Endothelial cell of umbilical vein (primary cell): ENCODE results near the gene PTPN9. TPM values are rescaled to one million over a fixed set of nuclear protein-coding genes. Genes with fewer than 3 reads are reported as not detected.
"Not testable (repeated sequence)": the region's sequence is repeated elsewhere in the genome, so short reads cannot be mapped to it uniquely, and the experiment has no call there.

Experiments used
- BruUV-seq: library from RNA; stranded (reverse); fragments of 400-500 nt; replicated peaks from 2 replicates; lab custom pipeline; 2021; lab: Mats Ljungman, UMichigan
- CTCF ChIA-PET: fragments of 300-600, 350-600 bp; sonication (Branson Sonifier 250); formaldehyde crosslinking; loops from one replicate; lab custom pipeline; 2021; ENCODE audit warnings: antibody characterized with exemption, inconsistent platforms; lab: Charles Lee
- POLR2A ChIA-PET: fragments of 300-600, 350-600 bp; sonication (Branson Sonifier 250); formaldehyde crosslinking; loops from one replicate; lab custom pipeline; 2021; ENCODE audit warnings: antibody characterized with exemption, inconsistent platforms; lab: Charles Lee
- DNase-seq: peaks from one replicate; pipeline ENCODE4 v3.0.0-alpha.2; 2011; ENCODE audit warnings: low read depth, low spot score
- FAIRE-seq: peaks from 2 replicates; lab custom pipeline; 2011; peaks lifted over from hg19 to GRCh38; lab: Jason Lieb, UNC
- H2AFZ ChIP-seq: 2 replicates; pipeline ENCODE4 v1.6.0; 2012; ENCODE audit warnings: low read depth, low read length, control low read depth, inconsistent platforms
- H3K27ac ChIP-seq: 2 replicates; pipeline ENCODE4 v1.5.1; 2011; ENCODE audit warnings: low read depth, mild to moderate bottlenecking, control low read depth, low read length, moderate library complexity; ENCODE audit not compliant: insufficient read depth
- H3K27me3 ChIP-seq, 2 experiments: 2 replicates each; pipeline versions ENCODE4 v1.6.0 to v1.6.1; 2011; ENCODE audit warnings: low read length in 2 of 2, mixed read lengths in 1 of 2; ENCODE audit not compliant: control insufficient read depth in 2 of 2, insufficient read depth in 2 of 2
- H3K36me3 ChIP-seq, 2 experiments: 2 replicates in 1 of 2; 3 replicates in 1 of 2; pipeline ENCODE4 v1.5.1; 2011; ENCODE audit warnings: low read length in 2 of 2, mild to moderate bottlenecking in 1 of 2, moderate library complexity in 1 of 2; ENCODE audit not compliant: control insufficient read depth in 2 of 2, insufficient read depth in 2 of 2; ENCODE audit errors: extremely low read depth in 1 of 2
- H3K4me1 ChIP-seq: 3 replicates; pipeline ENCODE4 v1.5.1; 2011; ENCODE audit warnings: mild to moderate bottlenecking, low read length; ENCODE audit not compliant: control insufficient read depth, insufficient read depth; ENCODE audit errors: extremely low read depth
- H3K4me2 ChIP-seq: 2 replicates; pipeline ENCODE4 v1.6.1; 2011; ENCODE audit warnings: low read length, control low read depth, mixed read lengths; ENCODE audit not compliant: insufficient read depth
- H3K4me3 ChIP-seq, 3 experiments: fragments of 200-600 bp in 1 of 3; sonication (generic), shearing (Covaris generic) in 1 of 3; replicated peaks in 1 of 3; 2 replicates each; pipeline ENCODE4 v1.5.1; 2011 to 2016; ENCODE audit warnings: control low read depth in 3 of 3, low read length in 3 of 3, mild to moderate bottlenecking in 2 of 3, inconsistent platforms in 1 of 3, low read depth in 1 of 3, moderate library complexity in 1 of 3; ENCODE audit not compliant: insufficient read depth in 1 of 3
- H3K79me2 ChIP-seq: 2 replicates; pipeline ENCODE4 v1.6.0; 2012; ENCODE audit warnings: low read length, inconsistent platforms; ENCODE audit not compliant: control insufficient read depth, insufficient read depth
- H3K9ac ChIP-seq: replicated peaks from 2 replicates; pipeline ENCODE3; 2011; ENCODE audit warnings: low read length, control low read depth; ENCODE audit not compliant: insufficient read depth; ENCODE audit errors: extremely low read depth
- H3K9me1 ChIP-seq: replicated peaks from 3 replicates; pipeline ENCODE4 v1.6.0; 2011; ENCODE audit warnings: mild to moderate bottlenecking, low read length; ENCODE audit not compliant: control insufficient read depth, insufficient read depth; ENCODE audit errors: extremely low read depth
- H3K9me3 ChIP-seq: replicated peaks from 2 replicates; pipeline ENCODE4 v1.5.1; 2012; ENCODE audit warnings: low read length, inconsistent platforms; ENCODE audit not compliant: control insufficient read depth, insufficient read depth
- H4K20me1 ChIP-seq: replicated peaks from 2 replicates; pipeline ENCODE3; 2011; ENCODE audit warnings: mild to moderate bottlenecking, low read length; ENCODE audit not compliant: control insufficient read depth, insufficient read depth; ENCODE audit errors: extremely low read depth
- EZH2 ChIP-seq: IDR thresholded peaks from 2 replicates; pipeline ENCODE4 v1.6.1; 2012; ENCODE audit warnings: borderline replicate concordance, low read depth, mild to moderate bottlenecking, moderate library complexity, low read length, inconsistent platforms; ENCODE audit not compliant: severe bottlenecking
- FOS ChIP-seq: IDR thresholded peaks from 2 replicates; pipeline ENCODE4 v1.6.1; 2011; ENCODE audit warnings: mild to moderate bottlenecking, low read length, moderate library complexity, borderline replicate concordance; ENCODE audit not compliant: insufficient read depth
- GATA2 ChIP-seq: IDR thresholded peaks from 2 replicates; pipeline ENCODE4 v1.7.0; 2011; ENCODE audit warnings: low read depth, mild to moderate bottlenecking, moderate library complexity, mixed read lengths, low read length; ENCODE audit not compliant: insufficient read length, insufficient read depth
- JUN ChIP-seq: IDR thresholded peaks from 2 replicates; pipeline ENCODE4 v1.6.1; 2011; ENCODE audit warnings: borderline replicate concordance, low read depth; ENCODE audit not compliant: insufficient read length, insufficient read depth
- POLR2A ChIP-seq: IDR thresholded peaks from 2 replicates; pipeline ENCODE4 v1.6.1; 2012; ENCODE audit warnings: low read depth, mild to moderate bottlenecking, control low read depth, low read length
- POLR2AphosphoS5 ChIP-seq: IDR thresholded peaks from 2 replicates; pipeline ENCODE4 v1.6.1; 2012; ENCODE audit warnings: low read depth, mild to moderate bottlenecking, control low read depth, low read length, moderate library complexity; ENCODE audit not compliant: insufficient read depth
- dilution Hi-C: fragments of 300-500 bp; cut with MboI; formaldehyde crosslinking; loops from one replicate; pipeline ENCODE4 v1.15.0; 2019; ENCODE audit warnings: low sequenced_read_pairs; ENCODE audit not compliant: extremely low pct_ligation_motif_present
- intact Hi-C: fragments of 100-400 bp; cut with micrococcal nuclease; formaldehyde crosslinking; loops from one replicate; pipeline ENCODE4 v1.10.0; 2022
- polyA plus RNA-seq, 4 experiments: library from polyadenylated mRNA; depleted of rRNA in 3 of 4; stranded (reverse) in 3 of 4; unstranded in 1 of 4; fragments of >200 nt; gene quantifications; 2 replicates each; pipeline versions ENCODE4 v1.2.1 to v1.2.3, GENCODE V29; 2011 to 2012; ENCODE audit warnings: missing spikeins in 1 of 4
- total RNA-seq: library from RNA; stranded (reverse); gene quantifications from 2 replicates; pipeline ENCODE4 v1.2.3, GENCODE V29; 2021
- TF ChIP-seq, protein P1 (sequence below), 2 donors: IDR thresholded peaks; 1 replicate in 1 of 2; 2 replicates in 1 of 2; pipeline ENCODE4 v1.5.1; 2011; ENCODE audit warnings: low read length in 2 of 2, mild to moderate bottlenecking in 2 of 2, moderate library complexity in 2 of 2, control low read depth in 1 of 2, inconsistent platforms in 1 of 2, low read depth in 1 of 2; ENCODE audit not compliant: insufficient read depth in 1 of 2; ENCODE audit errors: extremely low read depth in 1 of 2

PTPN9 gene
- total and polyA plus RNA-seq, 2 donors (not counting 3 experiments of a cell fraction or from before 2014, with no cell fraction given) = 31.4 to 37.2 TPM

DNA sequence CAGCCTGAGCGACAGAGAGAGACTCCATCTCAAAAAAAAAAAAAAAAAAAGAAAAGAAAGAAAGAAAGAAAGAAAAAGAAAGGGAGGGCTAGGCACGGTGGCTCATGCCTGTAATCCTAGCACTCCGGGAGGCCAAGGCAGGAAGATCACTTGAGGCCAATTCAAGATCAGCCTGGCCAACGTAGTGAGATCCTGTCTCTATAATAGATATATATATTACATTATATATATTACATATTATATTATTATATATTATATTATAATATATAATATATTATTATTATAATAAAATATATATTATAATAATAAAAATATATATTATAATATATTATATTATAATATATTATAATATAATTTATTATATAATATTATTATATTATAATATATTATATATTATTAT lies 48.9 kb downstream of the PTPN9 start:
- FAIRE-seq (no peak), DNase-seq (no peak)
- POLR2A ChIA-PET = no interaction called here
- Histone ChIP-seq H3K27ac (no peak overlapping the region), H3K4me2 (no peak overlapping the region), H3K27me3 (no peaks in the 10 kb centered on the region), H3K9ac (no peak overlapping the region), H4K20me1 (peaks cover 9% of the 10 kb centered on the region), H2AFZ (no peak overlapping the region), H3K9me3 (no peaks in the 10 kb centered on the region), H3K79me2 (peaks cover 20% of the 10 kb centered on the region), H3K4me3 (no peak overlapping the region), H3K4me1 (peaks cover 24% of the 10 kb centered on the region), H3K36me3 (peaks cover 4% of the 10 kb centered on the region in 2 experiments), H3K9me1 (no peaks in the 10 kb centered on the region)
- dilution Hi-C loops (no loop called here), intact Hi-C loops (no loop called here)
- CTCF ChIA-PET = no interaction called here
- TF ChIP-seq POLR2A (no peak), FOS (no peak), GATA2 (no peak), JUN (no peak), EZH2 (no peak), POLR2AphosphoS5 (no peak)
- TF ChIP-seq, protein P1, sequence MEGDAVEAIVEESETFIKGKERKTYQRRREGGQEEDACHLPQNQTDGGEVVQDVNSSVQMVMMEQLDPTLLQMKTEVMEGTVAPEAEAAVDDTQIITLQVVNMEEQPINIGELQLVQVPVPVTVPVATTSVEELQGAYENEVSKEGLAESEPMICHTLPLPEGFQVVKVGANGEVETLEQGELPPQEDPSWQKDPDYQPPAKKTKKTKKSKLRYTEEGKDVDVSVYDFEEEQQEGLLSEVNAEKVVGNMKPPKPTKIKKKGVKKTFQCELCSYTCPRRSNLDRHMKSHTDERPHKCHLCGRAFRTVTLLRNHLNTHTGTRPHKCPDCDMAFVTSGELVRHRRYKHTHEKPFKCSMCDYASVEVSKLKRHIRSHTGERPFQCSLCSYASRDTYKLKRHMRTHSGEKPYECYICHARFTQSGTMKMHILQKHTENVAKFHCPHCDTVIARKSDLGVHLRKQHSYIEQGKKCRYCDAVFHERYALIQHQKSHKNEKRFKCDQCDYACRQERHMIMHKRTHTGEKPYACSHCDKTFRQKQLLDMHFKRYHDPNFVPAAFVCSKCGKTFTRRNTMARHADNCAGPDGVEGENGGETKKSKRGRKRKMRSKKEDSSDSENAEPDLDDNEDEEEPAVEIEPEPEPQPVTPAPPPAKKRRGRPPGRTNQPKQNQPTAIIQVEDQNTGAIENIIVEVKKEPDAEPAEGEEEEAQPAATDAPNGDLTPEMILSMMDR (IDR thresholded peaks at IDR 0.05; ENCODE audit: extremely low read depth in 1 of 2, insufficient read depth in 1 of 2, low read depth in 1 of 2, low read length in 2 of 2) = no peak
- BruUV-seq = no TSS peak

DNA sequence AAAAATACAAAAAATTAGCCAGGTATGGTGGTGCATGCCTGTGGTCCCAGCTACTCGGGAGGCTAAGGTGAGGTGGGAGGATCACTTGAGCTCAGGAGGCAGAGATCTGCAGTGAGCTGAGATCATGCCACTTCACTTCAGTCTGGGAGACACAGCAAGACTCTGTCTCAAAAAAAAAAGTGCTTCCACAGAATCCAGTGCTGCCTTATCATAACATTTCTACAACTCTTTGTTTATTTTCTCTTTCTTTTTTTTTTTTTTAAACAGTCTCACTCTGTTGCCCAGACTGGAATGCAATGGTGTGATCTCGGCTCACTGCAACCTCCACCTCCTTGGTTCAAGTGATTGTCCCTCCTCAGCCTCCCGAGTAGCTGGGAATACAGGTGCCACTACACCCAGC lies 53.4 kb downstream of the PTPN9 start:
- POLR2A ChIA-PET, H3K27ac ChIP-seq, DNase-seq, BruUV-seq, H4K20me1 ChIP-seq, H3K4me1 ChIP-seq, H3K27me3 ChIP-seq, FAIRE-seq, intact Hi-C loops, H3K4me2 ChIP-seq, H3K9me1 ChIP-seq, H3K4me3 ChIP-seq, H2AFZ ChIP-seq, dilution Hi-C loops, H3K9me3 ChIP-seq, H3K79me2 ChIP-seq, H3K9ac ChIP-seq: not testable (repeated sequence)
- H3K36me3 ChIP-seq = peaks cover 13 to 15% of the 10 kb centered on the region in 2 experiments
- CTCF ChIA-PET = interaction anchor here (0.6 to 1.6 kb wide), 4 partner anchors 17 to 107 kb away, joined by 3 to 4 read pairs (median 3); no protein-coding TSS in a partner anchor
